Measurements from ENCODE around the gene SNPH.

- TF ChIP-seq POLR2A (IDR thresholded peaks at IDR 0.05) (no peak), CTCF (IDR thresholded peaks at IDR 0.05) (no peak)
These were observed 32.9 kb downstream of the SNPH start for GRCh38 chr20:1298888-1299511.
